ENCODE results near the gene B3GALT5.

B3GALT5 gene

GRCh38 chr21:39659070-39659815 is 46.5 kb downstream of the B3GALT5 start:
- no peak for DNase-seq (ENCODE audit: low read depth)
- TF ChIP-seq, protein P1, sequence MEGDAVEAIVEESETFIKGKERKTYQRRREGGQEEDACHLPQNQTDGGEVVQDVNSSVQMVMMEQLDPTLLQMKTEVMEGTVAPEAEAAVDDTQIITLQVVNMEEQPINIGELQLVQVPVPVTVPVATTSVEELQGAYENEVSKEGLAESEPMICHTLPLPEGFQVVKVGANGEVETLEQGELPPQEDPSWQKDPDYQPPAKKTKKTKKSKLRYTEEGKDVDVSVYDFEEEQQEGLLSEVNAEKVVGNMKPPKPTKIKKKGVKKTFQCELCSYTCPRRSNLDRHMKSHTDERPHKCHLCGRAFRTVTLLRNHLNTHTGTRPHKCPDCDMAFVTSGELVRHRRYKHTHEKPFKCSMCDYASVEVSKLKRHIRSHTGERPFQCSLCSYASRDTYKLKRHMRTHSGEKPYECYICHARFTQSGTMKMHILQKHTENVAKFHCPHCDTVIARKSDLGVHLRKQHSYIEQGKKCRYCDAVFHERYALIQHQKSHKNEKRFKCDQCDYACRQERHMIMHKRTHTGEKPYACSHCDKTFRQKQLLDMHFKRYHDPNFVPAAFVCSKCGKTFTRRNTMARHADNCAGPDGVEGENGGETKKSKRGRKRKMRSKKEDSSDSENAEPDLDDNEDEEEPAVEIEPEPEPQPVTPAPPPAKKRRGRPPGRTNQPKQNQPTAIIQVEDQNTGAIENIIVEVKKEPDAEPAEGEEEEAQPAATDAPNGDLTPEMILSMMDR (IDR thresholded peaks at IDR 0.05; ENCODE audit: control insufficient read depth, extremely low read depth, insufficient read depth) = no peak
- H3K4me3 ChIP-seq (ENCODE audit: low read depth, low read length) = no peak overlapping the region

- TF ChIP-seq, protein P1 (IDR thresholded peaks at IDR 0.05; ENCODE audit: control insufficient read depth, extremely low read depth, insufficient read depth) = no peak
- DNase-seq (ENCODE audit: low read depth) = no peak
- H3K4me3 ChIP-seq (ENCODE audit: low read depth, low read length) = no peak overlapping the region
Observed at GRCh38 chr21:39660191-39660980, 47.6 kb downstream of the B3GALT5 start.

GRCh38 chr21:39661121-39661520 is 48.4 kb downstream of the B3GALT5 start:
- H3K4me3 ChIP-seq (ENCODE audit: low read depth, low read length) = no peak overlapping the region
- TF ChIP-seq, protein P1 (IDR thresholded peaks at IDR 0.05; ENCODE audit: control insufficient read depth, extremely low read depth, insufficient read depth) = no peak
- DNase-seq (ENCODE audit: low read depth) = no peak

GRCh38 chr21:39661740-39662139 is 49.0 kb downstream of the B3GALT5 start:
- H3K4me3 ChIP-seq (ENCODE audit: low read depth, low read length) = no peak overlapping the region
- no peak for DNase-seq (ENCODE audit: low read depth)
- TF ChIP-seq, protein P1 (IDR thresholded peaks at IDR 0.05; ENCODE audit: control insufficient read depth, extremely low read depth, insufficient read depth) = no peak

DNA sequence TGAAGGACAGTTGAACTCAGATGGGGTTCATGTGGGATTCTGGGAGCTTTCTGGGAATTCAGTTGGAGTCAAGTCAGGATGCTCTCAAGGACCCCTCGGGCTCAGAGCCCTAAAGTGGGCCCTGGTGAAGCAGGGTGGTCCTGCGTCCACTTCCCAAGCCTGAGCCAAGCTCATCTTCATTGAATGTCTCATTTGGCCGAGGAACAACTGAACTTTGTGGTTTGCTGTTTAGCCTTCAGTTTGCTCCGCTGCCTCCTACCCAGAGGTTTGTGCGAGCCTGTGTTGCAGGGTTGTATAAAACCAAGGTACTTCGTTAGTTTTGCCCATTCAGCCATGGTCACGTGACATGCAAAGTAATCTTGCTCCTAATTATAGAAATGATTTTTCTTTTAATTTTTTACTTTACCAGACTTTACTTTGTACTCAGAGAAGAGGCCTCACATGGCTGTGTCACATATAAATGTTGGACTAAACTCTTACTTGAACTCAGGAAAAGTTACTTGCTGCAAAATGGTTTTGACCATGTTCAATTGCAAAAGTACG is 49.7 kb downstream of the B3GALT5 start:
- TF ChIP-seq, protein P1 (IDR thresholded peaks at IDR 0.05; ENCODE audit: control insufficient read depth, extremely low read depth, insufficient read depth) = no peak
- no peak overlapping the region for H3K4me3 ChIP-seq (ENCODE audit: low read depth, low read length)
- DNase-seq (ENCODE audit: low read depth) = no peak

DNA sequence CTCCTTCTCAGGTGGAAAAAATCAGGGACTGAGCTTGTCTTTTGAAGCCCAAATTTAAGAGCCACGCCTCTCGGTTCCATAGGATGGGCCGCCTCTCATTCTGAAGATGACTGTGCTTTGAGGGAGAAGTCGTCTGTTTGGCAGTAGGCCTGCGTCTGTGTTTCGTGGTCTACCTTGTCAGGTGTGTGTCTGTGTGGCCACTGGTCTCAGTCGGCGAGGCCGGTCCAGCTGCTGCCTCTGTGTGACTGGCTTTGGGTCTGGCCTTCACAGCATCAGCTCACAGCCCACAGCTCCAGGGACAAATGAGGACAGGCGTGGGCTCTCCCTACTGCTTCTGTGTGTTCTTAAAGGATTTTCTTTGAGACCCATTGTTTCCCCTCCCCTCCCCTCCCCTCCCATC is 50.3 kb downstream of the B3GALT5 start:
- no peak overlapping the region for H3K4me3 ChIP-seq (ENCODE audit: low read depth, low read length)
- TF ChIP-seq, protein P1 (IDR thresholded peaks at IDR 0.05; ENCODE audit: control insufficient read depth, extremely low read depth, insufficient read depth) = no peak
- DNase-seq (ENCODE audit: low read depth) = no peak
